GM19238 (cell line): Measurements from ENCODE around the gene GMDS.

Experiments
- DNase-seq: peaks from one replicate; pipeline ENCODE4 v3.0.0; 2011; ENCODE audit warnings: low spot score; ENCODE audit not compliant: insufficient read length

Gene GMDS

GRCh38 chr6:1595271-1596087 lies 649.9 kb downstream of the GMDS start:
- no peak for DNase-seq

- DNase-seq = no peak
Measured at GRCh38 chr6:1594445-1595200, 650.8 kb downstream of the GMDS start.

GRCh38 chr6:1593958-1594314 lies 651.5 kb downstream of the GMDS start:
- DNase-seq = no peak

GRCh38 chr6:1593286-1593957 lies 652.0 kb downstream of the GMDS start:
- no peak for DNase-seq

GRCh38 chr6:1592852-1593251 lies 652.6 kb downstream of the GMDS start:
- no peak for DNase-seq

- DNase-seq = no peak
Measured at GRCh38 chr6:1591926-1592325, 653.5 kb downstream of the GMDS start.

GRCh38 chr6:1591243-1591642 lies 654.2 kb downstream of the GMDS start:
- no peak for DNase-seq

GRCh38 chr6:1590580-1590979 lies 654.8 kb downstream of the GMDS start:
- no peak for DNase-seq

GRCh38 chr6:1589208-1589607 lies 656.2 kb downstream of the GMDS start:
- DNase-seq = no peak

- no peak for DNase-seq
Measured at GRCh38 chr6:1587977-1588376, 657.4 kb downstream of the GMDS start.

- DNase-seq = no peak
Measured at GRCh38 chr6:1587546-1587945, 657.9 kb downstream of the GMDS start.

GRCh38 chr6:1586861-1587450 lies 658.4 kb downstream of the GMDS start:
- no peak for DNase-seq

GRCh38 chr6:1586256-1586655 lies 659.1 kb downstream of the GMDS start:
- no peak for DNase-seq

GRCh38 chr6:1585669-1586049 lies 659.7 kb downstream of the GMDS start:
- no peak for DNase-seq

- no peak for DNase-seq
Measured at GRCh38 chr6:1584996-1585668, 660.3 kb downstream of the GMDS start.

GRCh38 chr6:1584146-1584545 lies 661.3 kb downstream of the GMDS start:
- no peak for DNase-seq

- DNase-seq = no peak
Measured at GRCh38 chr6:1581120-1581991, 664.0 kb downstream of the GMDS start.

- no peak for DNase-seq
Measured at GRCh38 chr6:1580585-1580984, 664.8 kb downstream of the GMDS start.

- DNase-seq = no peak
Measured at GRCh38 chr6:1580109-1580508, 665.3 kb downstream of the GMDS start.

GRCh38 chr6:1579096-1579495 lies 666.3 kb downstream of the GMDS start:
- DNase-seq = no peak
